ENCODE data around the gene FXN. TPM values are rescaled to one million over a fixed set of nuclear protein-coding genes. Genes with fewer than 3 reads are reported as not detected.

FXN gene
- total RNA-seq, 1 donor from 2014 or later, result 43.6 TPM

DNA sequence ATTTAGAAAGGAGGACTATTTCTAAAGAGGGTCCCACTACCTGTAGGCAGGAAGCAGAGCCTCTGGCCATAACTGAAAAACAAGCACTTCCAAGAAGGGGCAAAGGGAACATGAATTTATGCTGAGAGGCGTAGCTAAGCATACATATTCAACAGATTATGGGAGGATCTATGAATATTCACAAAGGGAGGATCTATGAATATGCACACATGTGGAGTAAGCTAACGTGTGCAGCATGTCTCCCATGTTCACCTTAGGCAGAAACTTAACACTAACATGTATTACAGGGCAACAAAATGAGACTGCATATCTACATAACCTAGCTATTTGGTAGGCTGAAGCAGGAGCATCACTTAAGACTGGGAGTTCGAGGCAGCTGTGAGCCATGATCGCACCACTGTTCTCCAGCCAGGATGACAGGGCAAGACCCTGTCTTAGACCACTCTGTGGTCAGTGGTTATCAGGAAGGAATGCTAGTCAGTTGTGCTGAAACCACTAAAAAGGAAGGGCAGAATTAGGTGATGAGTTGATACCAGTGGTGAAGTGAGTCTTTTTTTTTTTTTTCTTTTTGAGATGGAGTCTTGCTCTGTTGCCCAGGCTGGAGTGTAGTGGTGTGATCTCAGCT, 20.8 kb downstream of the FXN start:
- H3K9me3 Mint-ChIP-seq, result no peaks in the 10 kb centered on the region
- H3K36me3 Mint-ChIP-seq (ENCODE audit: low read depth), result peaks cover 12% of the 10 kb centered on the region
- intact Hi-C loops (cut with micrococcal nuclease), result no loop called here

DNA sequence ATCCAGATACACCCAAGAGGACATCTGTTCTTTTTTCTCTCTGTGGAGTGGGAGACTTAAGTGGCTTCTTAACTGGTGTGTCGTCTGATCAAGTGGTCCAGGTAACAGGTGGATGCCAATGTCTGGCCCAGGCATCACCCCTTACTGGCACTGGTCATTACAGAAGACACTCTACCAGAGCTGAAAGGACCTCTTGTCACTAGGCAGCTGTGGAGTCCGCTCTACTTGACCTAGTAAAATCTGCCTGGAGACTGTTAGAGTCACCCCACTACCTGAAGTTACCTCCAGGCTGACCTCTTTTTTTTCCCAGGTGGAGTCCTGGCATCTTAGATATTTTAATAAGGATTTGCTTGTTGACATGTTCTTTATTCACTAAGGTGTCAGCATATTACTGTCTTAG, 22.5 kb downstream of the FXN start:
- no peaks in the 10 kb centered on the region for H3K27me3 Mint-ChIP-seq (ENCODE audit: insufficient read depth)
- no peak for DNase-seq (ENCODE audit: low spot score)
- H3K27ac Mint-ChIP-seq, result no peak overlapping the region
- no peaks in the 10 kb centered on the region for H3K9me3 Mint-ChIP-seq
- no peak overlapping the region for H3K4me3 Mint-ChIP-seq
- intact Hi-C loops (cut with micrococcal nuclease), result no loop called here
- peaks cover 12% of the 10 kb centered on the region for H3K4me1 Mint-ChIP-seq (ENCODE audit: low read depth)
- H3K36me3 Mint-ChIP-seq (ENCODE audit: low read depth), result peaks cover 12% of the 10 kb centered on the region

More for the DNA sequence above, 20.8 kb downstream of the FXN start:
- H3K27me3 Mint-ChIP-seq (ENCODE audit: insufficient read depth), result no peaks in the 10 kb centered on the region
- H3K27ac Mint-ChIP-seq, result no peak overlapping the region
- DNase-seq (ENCODE audit: low spot score), result no peak
- H3K4me3 Mint-ChIP-seq, result no peak overlapping the region
- peaks cover 12% of the 10 kb centered on the region for H3K4me1 Mint-ChIP-seq (ENCODE audit: low read depth)

GRCh38 chr9:69060766-69061165, 25.2 kb downstream of the FXN start:
- peaks cover 18% of the 10 kb centered on the region for H3K4me1 Mint-ChIP-seq (ENCODE audit: low read depth)
- H3K27ac Mint-ChIP-seq, result peak overlapping the region; percentile 7
- no peak overlapping the region for H3K4me3 Mint-ChIP-seq
- H3K9me3 Mint-ChIP-seq, result no peaks in the 10 kb centered on the region
- H3K36me3 Mint-ChIP-seq (ENCODE audit: low read depth), result peaks cover 14% of the 10 kb centered on the region
- intact Hi-C loops (cut with micrococcal nuclease), result no loop called here
- H3K27me3 Mint-ChIP-seq (ENCODE audit: insufficient read depth), result no peaks in the 10 kb centered on the region
- DNase-seq (ENCODE audit: low spot score), result no peak

DNA sequence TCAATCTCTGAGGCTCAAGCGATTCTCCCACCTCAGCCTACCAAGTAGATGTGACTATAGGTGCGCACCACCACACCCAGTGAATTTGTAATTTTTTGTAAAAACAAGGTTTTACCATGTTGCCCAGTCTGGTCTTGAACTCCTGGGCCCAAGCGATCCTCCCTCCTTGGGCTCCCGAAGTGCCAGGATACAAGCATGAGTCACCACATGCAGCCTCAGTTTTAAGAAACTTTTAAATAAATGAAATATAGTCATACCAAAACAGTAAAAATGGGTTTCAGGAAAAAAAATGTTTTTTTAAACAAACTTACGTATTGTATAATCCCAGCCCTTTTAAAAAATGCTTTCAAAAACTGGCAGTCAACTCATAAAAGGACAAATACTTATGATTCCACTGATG, 26.6 kb downstream of the FXN start:
- Mint-ChIP-seq H3K27me3 (ENCODE audit: insufficient read depth) (no peaks in the 10 kb centered on the region), H3K4me3 (no peak overlapping the region), H3K4me1 (ENCODE audit: low read depth) (peaks cover 18% of the 10 kb centered on the region), H3K9me3 (no peaks in the 10 kb centered on the region), H3K36me3 (ENCODE audit: low read depth) (peaks cover 10% of the 10 kb centered on the region), H3K27ac (no peak overlapping the region)
- no peak for DNase-seq (ENCODE audit: low spot score)
- intact Hi-C loops (cut with micrococcal nuclease), result no loop called here

- Mint-ChIP-seq H3K27ac (no peak overlapping the region), H3K4me3 (no peak overlapping the region), H3K27me3 (ENCODE audit: insufficient read depth) (no peaks in the 10 kb centered on the region), H3K4me1 (ENCODE audit: low read depth) (peaks cover 18% of the 10 kb centered on the region), H3K9me3 (no peaks in the 10 kb centered on the region), H3K36me3 (ENCODE audit: low read depth) (peaks cover 8% of the 10 kb centered on the region)
- DNase-seq (ENCODE audit: low spot score), result no peak
- intact Hi-C loops (cut with micrococcal nuclease), result no loop called here
These were observed 28.3 kb downstream of the FXN start for GRCh38 chr9:69063839-69064238.

- peaks cover 9% of the 10 kb centered on the region for H3K4me1 Mint-ChIP-seq (ENCODE audit: low read depth)
- H3K27me3 Mint-ChIP-seq (ENCODE audit: insufficient read depth), result no peaks in the 10 kb centered on the region
- no peak overlapping the region for H3K4me3 Mint-ChIP-seq
- DNase-seq (ENCODE audit: low spot score), result no peak
- intact Hi-C loops (cut with micrococcal nuclease), result no loop called here
- no peak overlapping the region for H3K27ac Mint-ChIP-seq
- H3K36me3 Mint-ChIP-seq (ENCODE audit: low read depth), result peaks cover 8% of the 10 kb centered on the region
- H3K9me3 Mint-ChIP-seq, result no peaks in the 10 kb centered on the region
These were observed 30.1 kb downstream of the FXN start for GRCh38 chr9:69065660-69066059.

- intact Hi-C loops (cut with micrococcal nuclease), result no loop called here
- H3K4me3 Mint-ChIP-seq, result no peak overlapping the region
- H3K36me3 Mint-ChIP-seq (ENCODE audit: low read depth), result peaks cover 7% of the 10 kb centered on the region
- H3K4me1 Mint-ChIP-seq (ENCODE audit: low read depth), result peaks cover 6% of the 10 kb centered on the region
- DNase-seq (ENCODE audit: low spot score), result no peak
- no peak overlapping the region for H3K27ac Mint-ChIP-seq
- H3K27me3 Mint-ChIP-seq (ENCODE audit: insufficient read depth), result no peaks in the 10 kb centered on the region
- no peaks in the 10 kb centered on the region for H3K9me3 Mint-ChIP-seq
These were observed 31.4 kb downstream of the FXN start for GRCh38 chr9:69066955-69067354.

GRCh38 chr9:69070201-69070600, 34.6 kb downstream of the FXN start:
- Mint-ChIP-seq H3K27me3 (ENCODE audit: insufficient read depth) (no peaks in the 10 kb centered on the region), H3K36me3 (ENCODE audit: low read depth) (peaks cover 5% of the 10 kb centered on the region), H3K9me3 (no peaks in the 10 kb centered on the region), H3K27ac (no peak overlapping the region), H3K4me3 (no peak overlapping the region), H3K4me1 (ENCODE audit: low read depth) (no peaks in the 10 kb centered on the region)
- no peak for DNase-seq (ENCODE audit: low spot score)
- intact Hi-C loops (cut with micrococcal nuclease), result no loop called here

DNA sequence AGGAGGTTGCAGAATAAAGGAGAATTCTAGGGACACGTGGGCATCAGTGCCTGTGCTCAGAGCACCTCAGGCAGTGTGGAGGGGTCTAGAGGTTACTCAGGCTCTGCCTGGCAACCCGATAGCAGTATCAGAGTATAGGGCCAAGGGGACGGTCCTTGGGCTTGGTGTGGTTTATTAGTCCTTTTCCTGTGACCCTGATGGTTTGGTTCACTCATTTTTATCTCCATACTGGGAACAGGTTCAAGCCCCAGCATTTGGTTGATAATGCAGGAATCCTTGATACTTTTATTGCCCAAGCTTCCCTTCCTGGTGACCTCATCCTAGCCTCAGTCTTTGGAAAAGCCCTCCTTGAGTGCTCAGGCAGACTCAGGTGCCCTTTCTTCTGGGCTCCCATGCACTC, 35.5 kb downstream of the FXN start:
- H3K27ac Mint-ChIP-seq, result no peak overlapping the region
- no peak for DNase-seq (ENCODE audit: low spot score)
- intact Hi-C loops (cut with micrococcal nuclease), result no loop called here
- no peaks in the 10 kb centered on the region for H3K27me3 Mint-ChIP-seq (ENCODE audit: insufficient read depth)
- H3K4me1 Mint-ChIP-seq (ENCODE audit: low read depth), result no peaks in the 10 kb centered on the region
- H3K36me3 Mint-ChIP-seq (ENCODE audit: low read depth), result peaks cover 5% of the 10 kb centered on the region
- H3K4me3 Mint-ChIP-seq, result no peak overlapping the region
- H3K9me3 Mint-ChIP-seq, result no peaks in the 10 kb centered on the region

- no peak for DNase-seq (ENCODE audit: low spot score)
- no peaks in the 10 kb centered on the region for H3K9me3 Mint-ChIP-seq
- H3K27ac Mint-ChIP-seq, result no peak overlapping the region
- intact Hi-C loops (cut with micrococcal nuclease), result no loop called here
- no peak overlapping the region for H3K4me3 Mint-ChIP-seq
- H3K36me3 Mint-ChIP-seq (ENCODE audit: low read depth), result peaks cover 2% of the 10 kb centered on the region
- peaks cover 2% of the 10 kb centered on the region for H3K27me3 Mint-ChIP-seq (ENCODE audit: insufficient read depth)
- H3K4me1 Mint-ChIP-seq (ENCODE audit: low read depth), result no peaks in the 10 kb centered on the region
These were observed 37.6 kb downstream of the FXN start for GRCh38 chr9:69073103-69073502.

DNA sequence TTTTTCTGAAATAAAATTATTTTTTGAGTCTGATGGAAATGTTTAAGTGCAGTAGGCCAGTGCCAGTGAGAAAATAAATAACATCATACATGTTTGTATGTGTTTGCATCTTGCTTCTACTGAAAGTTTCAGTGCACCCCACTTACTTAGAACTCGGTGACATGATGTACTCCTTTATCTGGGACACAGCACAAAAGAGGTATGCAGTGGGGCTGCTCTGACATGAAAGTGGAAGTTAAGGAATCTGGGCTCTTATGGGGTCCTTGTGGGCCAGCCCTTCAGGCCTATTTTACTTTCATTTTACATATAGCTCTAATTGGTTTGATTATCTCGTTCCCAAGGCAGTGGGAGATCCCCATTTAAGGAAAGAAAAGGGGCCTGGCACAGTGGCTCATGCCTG, 39.2 kb downstream of the FXN start:
- H3K4me3 Mint-ChIP-seq, result no peak overlapping the region
- peaks cover 4% of the 10 kb centered on the region for H3K36me3 Mint-ChIP-seq (ENCODE audit: low read depth)
- peaks cover 2% of the 10 kb centered on the region for H3K27me3 Mint-ChIP-seq (ENCODE audit: insufficient read depth)
- intact Hi-C loops (cut with micrococcal nuclease), result no loop called here
- no peaks in the 10 kb centered on the region for H3K4me1 Mint-ChIP-seq (ENCODE audit: low read depth)
- H3K27ac Mint-ChIP-seq, result no peak overlapping the region
- no peak for DNase-seq (ENCODE audit: low spot score)
- H3K9me3 Mint-ChIP-seq, result no peaks in the 10 kb centered on the region

GRCh38 chr9:69076550-69076949, 41.0 kb downstream of the FXN start:
- no peak overlapping the region for H3K27ac Mint-ChIP-seq
- DNase-seq (ENCODE audit: low spot score), result no peak
- intact Hi-C loops (cut with micrococcal nuclease), result no loop called here
- H3K4me1 Mint-ChIP-seq (ENCODE audit: low read depth), result no peaks in the 10 kb centered on the region
- peaks cover 8% of the 10 kb centered on the region for H3K36me3 Mint-ChIP-seq (ENCODE audit: low read depth)
- H3K4me3 Mint-ChIP-seq, result no peak overlapping the region
- H3K27me3 Mint-ChIP-seq (ENCODE audit: insufficient read depth), result peaks cover 2% of the 10 kb centered on the region
- H3K9me3 Mint-ChIP-seq, result no peaks in the 10 kb centered on the region

DNA sequence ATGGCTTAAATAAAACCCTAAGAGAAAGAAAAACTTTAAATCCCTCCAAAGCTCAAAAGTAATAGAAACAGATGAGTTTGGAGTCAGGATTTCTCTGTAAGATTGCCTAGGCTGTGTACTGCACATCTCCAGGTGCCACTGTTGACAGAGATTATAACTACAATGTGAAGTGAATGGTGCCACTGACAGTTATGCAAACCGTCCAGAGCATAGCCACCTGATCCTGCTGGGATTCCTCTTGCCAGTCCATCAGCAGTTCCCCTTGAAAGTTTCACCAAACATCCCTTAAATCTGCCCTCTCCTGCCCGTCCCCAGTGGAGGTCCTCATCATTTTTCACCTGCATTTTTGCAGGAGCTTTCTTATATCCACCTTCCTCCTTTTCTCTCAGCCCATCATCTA, 42.5 kb downstream of the FXN start:
- intact Hi-C loops (cut with micrococcal nuclease), result no loop called here
- no peak overlapping the region for H3K27ac Mint-ChIP-seq
- no peak for DNase-seq (ENCODE audit: low spot score)
- no peaks in the 10 kb centered on the region for H3K9me3 Mint-ChIP-seq
- H3K36me3 Mint-ChIP-seq (ENCODE audit: low read depth), result peaks cover 8% of the 10 kb centered on the region
- no peaks in the 10 kb centered on the region for H3K4me1 Mint-ChIP-seq (ENCODE audit: low read depth)
- H3K4me3 Mint-ChIP-seq, result no peak overlapping the region
- H3K27me3 Mint-ChIP-seq (ENCODE audit: insufficient read depth), result peaks cover 2% of the 10 kb centered on the region

GRCh38 chr9:69078581-69078980, 43.0 kb downstream of the FXN start:
- H3K27me3 Mint-ChIP-seq (ENCODE audit: insufficient read depth), result peaks cover 2% of the 10 kb centered on the region
- intact Hi-C loops (cut with micrococcal nuclease), result no loop called here
- no peak overlapping the region for H3K4me3 Mint-ChIP-seq
- no peaks in the 10 kb centered on the region for H3K9me3 Mint-ChIP-seq
- H3K4me1 Mint-ChIP-seq (ENCODE audit: low read depth), result no peaks in the 10 kb centered on the region
- peaks cover 6% of the 10 kb centered on the region for H3K36me3 Mint-ChIP-seq (ENCODE audit: low read depth)
- H3K27ac Mint-ChIP-seq, result no peak overlapping the region
- DNase-seq (ENCODE audit: low spot score), result no peak

Measured in activated T-helper 1 cell treated with anti-CD3 and anti-CD28 coated beads, Interleukin-12 subunit alpha, Interleukin-12 subunit beta, Interleukin-2, Interleukin-4 antibody, amounts not matched to agents 30 ng/mL and 10 ng/mL and 1 ng/mL, durations not matched to agents 14 hours and 24 hours and 36 hours (primary cell).